ENCODE measurements around the gene SMC3.

The SMC3 gene

DNA sequence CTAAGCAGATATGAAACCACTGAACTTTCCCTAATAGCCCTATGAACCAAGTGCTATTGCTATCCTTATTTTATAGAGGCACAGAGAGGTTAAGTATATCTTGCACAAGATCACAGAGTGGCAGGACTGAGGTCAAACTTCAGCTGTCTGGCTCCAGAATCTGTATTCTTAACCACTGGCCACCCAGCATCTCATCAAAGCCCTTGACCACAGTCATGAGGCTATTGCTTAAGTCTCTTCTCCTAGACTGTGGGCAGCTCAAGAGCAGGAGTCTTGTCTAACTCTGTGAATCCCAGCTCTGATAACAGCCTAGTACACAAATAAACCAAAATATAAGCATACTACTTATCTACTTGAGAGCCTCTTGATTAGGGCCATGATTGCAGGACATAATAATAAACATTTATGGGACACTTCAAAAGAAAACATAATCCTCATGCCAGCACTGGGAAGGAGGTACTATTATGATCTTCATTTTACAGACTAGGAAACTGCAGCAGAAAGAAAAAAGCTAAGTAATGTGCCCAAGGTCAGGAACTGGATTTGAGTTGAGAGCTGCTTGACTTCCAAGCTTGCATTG lies 22.4 kb upstream of the SMC3 start:
- DNase-seq (ENCODE audit: low read depth in 2 of 2) = no peak

DNA sequence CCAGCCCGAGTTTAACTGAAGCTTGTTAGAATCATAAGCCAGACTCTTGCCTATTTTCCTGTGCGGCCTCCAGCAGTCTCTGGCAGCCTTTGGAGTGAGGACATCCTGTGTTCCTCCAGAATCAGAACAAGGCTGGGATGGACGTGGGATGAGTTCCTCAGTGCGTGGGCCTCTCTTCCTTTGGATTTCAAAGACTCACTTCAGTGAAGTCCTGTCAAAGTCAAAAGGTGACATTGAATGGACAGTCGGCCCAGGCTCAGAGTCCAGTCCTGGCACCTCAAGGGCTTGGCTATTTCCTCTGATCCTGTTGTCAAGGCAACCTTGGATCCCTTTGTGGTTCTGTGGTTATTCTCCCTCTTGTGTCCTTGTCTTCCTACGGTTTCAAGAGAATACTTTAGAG lies 21.4 kb upstream of the SMC3 start:
- DNase-seq (ENCODE audit: low read depth in 2 of 2) = no peak

DNA sequence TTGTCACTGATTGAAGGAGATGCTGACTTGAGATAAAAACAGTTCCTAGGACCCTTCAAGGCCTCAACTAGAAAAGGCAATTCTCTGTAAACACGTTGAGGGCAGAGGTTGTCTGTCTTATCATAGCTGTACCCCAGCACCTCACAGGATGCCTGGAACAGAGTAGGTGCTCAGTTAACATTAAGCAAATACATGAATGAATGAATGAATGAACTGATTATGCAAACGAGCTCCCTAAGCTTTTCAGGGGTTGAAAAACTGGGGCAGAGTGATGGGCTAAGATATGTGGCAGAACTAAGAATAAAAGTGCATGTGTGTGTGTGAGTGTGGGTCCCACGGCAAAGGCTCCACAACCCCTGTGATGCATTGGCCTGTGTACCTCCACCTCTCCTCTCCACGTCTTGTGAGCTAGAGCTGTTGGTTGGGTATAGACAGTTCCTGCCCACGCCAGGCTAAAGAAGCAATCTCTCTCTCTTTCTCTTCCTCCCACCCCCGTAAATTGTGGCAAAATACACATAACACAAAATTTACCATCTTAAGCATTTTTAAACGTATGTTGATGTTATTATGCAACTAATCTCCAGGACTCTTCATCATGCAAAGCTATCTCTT lies 20.9 kb upstream of the SMC3 start:
- DNase-seq (ENCODE audit: low read depth in 2 of 2) = no peak

DNA sequence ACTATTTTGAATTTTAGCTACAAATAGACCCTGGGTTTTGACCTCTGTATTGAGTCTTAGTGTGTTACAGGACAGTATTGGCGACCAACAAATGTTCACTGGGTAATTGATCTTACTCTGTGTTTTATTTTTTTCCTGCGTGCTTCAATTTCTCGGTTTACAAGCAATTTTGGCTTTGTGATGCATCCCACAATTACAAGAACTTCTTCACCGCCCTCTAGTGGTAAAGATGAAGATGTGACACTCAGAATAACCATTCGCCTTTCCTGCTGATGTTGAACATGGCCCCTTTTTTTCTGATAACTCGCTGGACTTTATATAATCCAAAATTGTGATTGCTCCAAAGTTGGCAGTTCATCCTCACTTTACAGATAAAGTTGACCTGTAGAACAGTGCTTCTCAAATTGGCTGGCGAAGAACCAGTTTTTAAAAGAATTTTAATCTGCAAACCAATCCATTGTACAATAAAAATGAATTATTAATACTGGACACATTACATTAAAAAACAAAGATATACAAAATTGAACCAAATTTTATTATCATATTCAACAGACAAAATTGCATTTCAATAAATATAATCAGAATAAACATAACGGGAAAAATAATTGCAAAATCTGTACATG lies 20.2 kb upstream of the SMC3 start:
- DNase-seq (ENCODE audit: low read depth in 2 of 2) = no peak

DNA sequence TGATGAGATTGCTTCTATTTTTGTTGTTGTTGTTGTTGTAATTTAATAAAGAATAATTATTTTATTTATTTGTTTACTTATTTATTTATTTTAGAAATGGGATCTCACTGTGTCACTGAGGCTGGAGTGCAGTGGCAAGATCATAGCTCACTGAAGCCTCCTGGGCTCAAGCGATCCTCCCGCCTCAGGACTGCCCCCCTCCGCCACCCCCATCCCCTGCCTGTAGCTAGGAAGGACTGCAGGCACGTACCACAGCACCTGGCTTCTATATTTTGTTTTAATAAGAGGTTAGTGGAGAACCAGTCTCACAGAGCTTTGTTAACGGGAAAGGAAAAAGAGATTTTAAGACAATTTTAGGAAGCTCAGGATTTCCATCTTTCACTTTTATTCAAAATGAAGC lies 19.5 kb upstream of the SMC3 start:
- DNase-seq (ENCODE audit: low read depth in 2 of 2) = no peak

DNA sequence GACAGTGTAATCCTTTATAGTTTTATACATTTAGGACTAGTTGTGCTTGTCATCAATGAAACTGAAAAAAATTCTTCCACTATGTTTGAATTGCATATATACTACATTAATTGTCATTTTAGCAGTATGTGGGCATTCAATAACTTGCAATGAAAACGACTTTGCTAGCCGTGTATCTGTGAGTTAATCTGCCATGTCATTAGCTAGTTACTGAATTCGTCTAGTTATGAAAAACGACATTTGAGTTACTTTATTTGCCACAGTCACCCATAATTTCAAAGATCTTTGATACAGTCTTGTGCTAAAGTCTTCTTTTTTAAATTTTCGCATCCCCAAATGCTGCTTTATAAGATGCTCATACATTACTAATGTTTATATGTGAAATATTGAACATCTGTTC lies 18.3 kb upstream of the SMC3 start:
- DNase-seq (ENCODE audit: low read depth in 2 of 2) = no peak

DNA sequence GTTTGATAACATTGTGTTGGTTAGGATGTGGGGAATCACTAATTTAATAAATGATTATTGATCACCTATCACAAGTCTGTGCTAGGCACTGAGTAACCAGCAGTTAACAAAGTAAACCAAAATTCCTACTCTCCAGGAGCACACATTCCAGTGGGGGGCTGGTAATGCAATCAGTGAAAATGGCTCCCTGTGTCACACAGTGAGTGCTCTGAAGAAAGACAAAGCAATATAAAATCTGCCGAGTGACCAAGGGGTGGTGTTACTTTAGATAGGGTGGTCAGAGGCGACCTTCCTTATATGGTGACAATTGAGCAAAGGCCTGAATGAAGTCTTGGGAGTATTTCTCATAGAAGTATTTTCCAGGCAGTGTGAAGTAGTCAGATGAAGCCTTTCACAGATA lies 13.6 kb upstream of the SMC3 start:
- DNase-seq (ENCODE audit: low read depth in 2 of 2) = no peak

DNA sequence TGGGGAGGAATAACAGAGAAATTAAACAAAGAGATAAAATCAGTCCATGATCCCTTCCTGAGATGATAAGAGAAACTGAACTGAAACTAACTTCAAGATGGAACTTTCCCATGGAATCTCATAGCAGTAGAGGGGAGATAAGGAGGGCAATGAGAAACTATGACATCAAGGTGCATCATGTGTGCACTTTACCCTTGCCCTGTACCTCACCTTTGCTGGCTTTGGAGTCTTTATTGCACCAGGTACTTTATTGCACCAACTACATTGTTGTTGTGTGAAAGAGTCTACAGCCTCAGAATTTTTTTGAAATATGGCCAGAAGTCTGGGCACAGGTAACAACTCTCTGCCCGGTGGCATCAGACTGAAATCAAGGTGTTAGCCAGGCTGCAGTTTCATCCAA lies 11.2 kb upstream of the SMC3 start:
- DNase-seq (ENCODE audit: low read depth in 2 of 2) = no peak

DNA sequence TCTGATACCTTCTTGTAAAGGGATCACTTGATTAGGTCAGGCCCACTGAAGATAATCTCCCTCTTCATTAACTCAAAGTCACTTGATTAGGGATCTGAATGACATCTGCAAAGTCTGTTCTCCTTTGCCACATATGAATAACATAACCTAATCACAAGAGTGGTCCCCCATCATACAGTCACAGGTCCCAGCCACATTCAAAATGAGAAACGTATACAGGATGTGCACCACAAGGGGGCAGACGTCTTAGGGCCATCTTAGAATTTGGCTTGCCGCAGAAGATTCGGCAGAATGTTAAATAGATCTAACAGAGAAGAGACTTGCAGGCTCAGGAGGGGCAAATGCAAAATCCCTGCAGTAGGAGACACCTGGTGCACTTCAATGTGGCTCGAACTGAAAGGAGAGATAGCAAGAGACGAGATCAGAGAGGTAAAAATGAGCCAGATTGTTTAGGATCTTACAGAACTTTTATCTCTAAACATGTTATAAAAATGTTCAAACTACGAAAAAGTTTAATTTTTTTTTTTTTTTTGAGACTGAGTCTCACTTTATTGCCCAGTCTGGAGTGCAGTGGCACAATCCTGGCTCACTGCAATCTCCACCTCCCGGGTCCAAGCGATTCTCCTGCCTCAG lies 10.4 kb upstream of the SMC3 start:
- peak; percentile 45 to 55 for DNase-seq (ENCODE audit: low read depth in 2 of 2)

DNA sequence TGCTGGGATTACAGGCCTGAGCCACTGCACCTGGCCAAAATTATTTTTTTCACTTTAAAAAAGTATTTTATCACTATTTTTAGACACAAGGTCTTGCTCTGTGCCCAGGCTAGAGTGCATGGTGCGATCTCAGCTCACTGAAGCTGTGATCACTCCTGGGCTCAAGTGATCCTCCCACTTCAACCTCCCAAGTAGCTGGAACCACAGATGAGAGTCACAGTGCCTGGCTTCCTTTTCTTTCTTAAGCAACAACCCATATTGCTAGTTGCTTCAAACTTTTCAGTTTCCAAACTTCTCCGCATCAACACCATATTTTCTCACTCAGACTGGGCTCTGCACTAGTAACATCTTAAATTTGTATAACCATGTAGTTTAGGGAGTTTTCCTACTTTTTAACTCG lies 9.5 kb upstream of the SMC3 start:
- DNase-seq (ENCODE audit: low read depth in 2 of 2) = no peak

DNA sequence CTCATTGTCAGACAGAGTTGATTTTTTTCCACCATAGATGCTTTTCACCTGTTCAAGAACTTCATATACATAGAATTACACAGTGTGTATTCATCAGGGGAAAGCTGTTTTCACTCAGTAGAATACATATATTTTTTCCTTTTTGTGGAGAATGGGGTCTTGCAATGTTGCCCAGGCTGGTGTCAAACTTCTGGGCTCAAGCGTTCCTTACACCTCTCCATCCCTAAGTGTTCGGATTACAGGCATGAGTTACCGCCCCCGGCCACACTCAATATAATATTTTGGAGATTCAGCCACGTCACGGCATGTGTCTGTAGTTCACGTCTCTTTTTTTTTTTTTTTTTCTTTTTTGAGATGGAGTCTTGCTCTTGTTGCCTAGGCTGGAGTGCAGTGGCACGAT lies 7.5 kb upstream of the SMC3 start:
- no peak for DNase-seq (ENCODE audit: low read depth in 2 of 2)

DNA sequence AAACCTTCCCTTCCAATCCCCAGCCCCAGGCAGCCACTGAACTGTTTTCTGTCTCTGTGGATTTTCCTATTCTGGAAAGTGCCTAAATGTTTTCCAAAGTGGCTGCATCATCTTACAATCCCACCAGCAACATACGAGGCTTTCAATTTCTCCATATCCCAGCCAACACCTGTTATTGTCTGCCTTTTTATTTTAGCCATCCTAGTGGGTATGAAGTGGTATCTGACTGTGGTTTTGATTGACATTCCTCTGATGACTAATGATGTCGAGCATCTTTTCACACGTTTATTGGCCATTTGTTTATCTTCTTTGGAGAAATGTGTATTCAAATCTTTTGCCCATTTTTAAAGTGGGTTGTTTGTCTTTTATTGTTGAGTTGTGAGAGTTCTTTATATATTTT lies 6.2 kb upstream of the SMC3 start:
- no peak for DNase-seq (ENCODE audit: low read depth in 2 of 2)

DNA sequence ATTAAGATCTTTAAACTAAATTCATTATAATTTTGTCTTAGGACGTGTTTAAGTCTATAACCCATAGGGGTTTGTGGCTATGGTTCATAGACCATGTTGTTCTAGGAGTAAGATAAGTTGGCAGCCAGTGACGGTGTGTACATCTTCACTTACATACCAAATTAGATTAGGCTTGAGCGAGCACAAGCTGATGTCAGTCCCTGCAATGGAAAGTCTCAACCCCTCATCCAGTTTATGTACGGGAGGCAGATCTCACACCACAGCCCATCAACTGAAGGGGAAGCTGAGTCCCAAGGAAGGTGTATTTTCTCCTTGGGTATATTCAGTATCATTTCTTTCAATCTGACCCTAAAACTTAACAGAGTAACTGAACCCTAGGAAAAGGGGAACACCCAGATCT lies 5.1 kb upstream of the SMC3 start:
- no peak for DNase-seq (ENCODE audit: low read depth in 2 of 2)

DNA sequence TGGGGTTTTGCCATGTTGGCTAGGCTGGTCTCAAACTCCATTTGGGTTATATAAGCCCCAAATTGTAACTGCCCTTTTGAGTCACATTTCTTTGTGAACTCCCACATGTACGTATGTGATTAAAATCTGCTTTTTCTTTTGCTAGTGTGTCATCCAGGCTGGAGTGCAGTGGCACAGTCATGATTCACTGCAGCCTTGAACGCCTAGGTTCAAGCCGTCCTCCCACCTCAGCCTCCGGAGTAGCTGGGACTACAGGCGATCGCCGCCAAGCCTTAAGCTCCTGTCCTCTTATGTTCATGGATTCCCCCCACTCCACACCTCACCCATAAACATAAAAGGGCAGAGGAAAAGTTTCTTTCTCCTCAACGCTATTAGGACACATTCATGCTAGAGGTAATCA lies 4.4 kb upstream of the SMC3 start:
- DNase-seq (ENCODE audit: low read depth in 2 of 2) = no peak

DNA sequence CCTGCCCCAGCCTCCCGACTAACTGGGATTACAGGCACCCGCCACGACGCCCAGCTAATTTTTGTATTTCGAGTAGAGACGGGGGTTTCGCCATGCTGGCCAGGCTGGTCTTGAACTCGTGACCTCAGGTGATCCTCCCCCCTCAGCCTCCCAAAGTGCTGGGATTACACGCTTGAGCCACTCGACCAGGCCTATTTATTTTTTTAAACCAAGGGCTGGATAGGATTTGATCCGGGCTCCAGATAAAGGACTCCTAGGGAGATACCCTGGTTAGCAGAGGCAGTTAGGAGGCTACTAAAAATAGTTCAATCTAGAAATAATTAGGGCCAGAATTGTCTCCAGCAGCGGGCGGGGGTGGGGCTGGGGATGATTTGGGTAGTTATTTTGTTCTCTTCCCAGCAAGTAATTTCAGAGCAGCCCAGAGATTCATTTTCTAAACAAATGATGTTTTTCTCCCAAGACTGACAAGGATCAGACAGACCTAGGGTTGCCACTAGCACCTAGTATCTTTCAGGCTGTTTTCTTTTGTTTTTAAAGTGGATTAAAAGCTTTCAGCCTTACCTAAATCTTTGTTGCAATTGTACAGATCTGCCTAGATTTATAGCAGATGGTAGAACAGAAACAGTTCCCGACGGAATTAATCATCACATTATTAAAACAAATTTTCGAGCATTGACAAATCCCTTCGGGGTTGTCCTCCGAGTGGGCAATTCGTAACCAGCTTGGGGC lies 859 bp upstream of the SMC3 start:
- no peak for DNase-seq (ENCODE audit: low read depth in 2 of 2)

DNA sequence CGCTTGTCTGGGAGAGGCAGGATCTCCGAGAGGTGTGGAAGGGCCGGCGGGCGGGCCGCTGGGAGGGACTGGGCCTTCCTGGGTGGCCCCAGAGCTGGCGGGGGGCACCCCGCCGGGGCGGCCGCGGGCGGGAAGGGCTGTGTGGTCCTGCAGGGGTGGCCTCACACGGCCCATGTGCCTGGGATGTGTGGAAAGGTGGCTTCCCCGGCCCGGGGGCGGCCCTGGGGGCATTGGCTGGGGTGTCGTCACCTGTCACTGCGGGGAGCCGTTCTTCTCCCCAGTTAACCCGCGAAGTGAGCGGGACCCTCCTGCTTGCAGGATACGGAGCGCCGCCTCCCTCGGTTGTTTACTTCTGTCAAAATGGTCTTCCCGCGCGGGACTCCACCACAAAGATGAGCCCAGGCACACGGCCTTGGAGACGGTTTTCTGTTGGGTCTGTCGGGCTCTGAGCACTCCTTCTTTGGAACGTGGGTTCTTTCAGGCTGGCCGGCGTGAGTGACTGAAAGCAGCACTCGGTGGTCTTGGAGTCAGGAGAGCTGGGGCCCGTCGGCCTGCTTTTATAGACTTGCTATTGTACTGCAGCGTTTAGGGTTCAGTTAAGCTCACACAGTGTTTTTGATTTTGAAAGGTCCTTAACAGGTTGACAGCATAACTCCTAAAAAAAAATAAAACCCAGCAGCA lies 700 bp downstream of the SMC3 start:
- peak in 1 of 2 donors; percentile 28 for DNase-seq (ENCODE audit: low read depth in 2 of 2)

DNA sequence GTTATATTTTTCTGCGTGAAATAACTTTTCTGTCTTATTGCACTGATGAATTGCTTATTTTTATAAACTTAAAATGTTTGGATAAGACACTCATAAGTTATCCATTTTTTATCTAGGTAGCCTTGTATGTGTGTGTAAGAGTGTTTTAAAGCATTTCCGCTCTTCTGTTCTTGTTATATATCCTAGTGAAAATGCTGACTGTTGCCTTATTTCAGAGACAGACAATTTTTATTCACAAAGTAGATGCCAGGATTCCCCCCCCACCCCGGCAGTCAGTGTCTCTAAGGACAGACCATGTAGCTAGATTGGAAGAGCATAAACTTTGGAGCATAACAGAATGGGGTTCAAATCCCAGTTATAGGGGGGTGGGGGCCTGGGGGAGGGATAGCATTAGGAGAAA lies 1.6 kb downstream of the SMC3 start:
- no peak for DNase-seq (ENCODE audit: low read depth in 2 of 2)

DNA sequence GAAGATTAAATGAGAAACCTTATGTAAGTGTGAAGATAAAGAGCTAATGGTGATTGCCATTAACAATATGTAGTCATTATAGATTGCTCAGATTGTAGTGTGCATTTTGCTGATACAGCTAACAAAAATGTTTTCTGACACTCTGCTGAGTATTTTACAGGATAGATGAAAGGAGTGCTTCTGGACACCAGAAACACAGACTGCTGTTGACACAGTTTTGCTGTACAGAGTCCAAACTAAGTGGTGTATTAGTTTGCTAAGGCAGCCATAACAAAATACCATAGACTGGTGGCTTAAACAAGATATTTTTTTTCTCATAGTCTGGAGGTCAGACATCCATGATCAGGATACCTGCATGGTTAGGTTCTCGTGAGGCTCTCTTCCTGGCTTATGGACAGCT lies 2.2 kb downstream of the SMC3 start:
- DNase-seq (ENCODE audit: low read depth in 2 of 2) = no peak

DNA sequence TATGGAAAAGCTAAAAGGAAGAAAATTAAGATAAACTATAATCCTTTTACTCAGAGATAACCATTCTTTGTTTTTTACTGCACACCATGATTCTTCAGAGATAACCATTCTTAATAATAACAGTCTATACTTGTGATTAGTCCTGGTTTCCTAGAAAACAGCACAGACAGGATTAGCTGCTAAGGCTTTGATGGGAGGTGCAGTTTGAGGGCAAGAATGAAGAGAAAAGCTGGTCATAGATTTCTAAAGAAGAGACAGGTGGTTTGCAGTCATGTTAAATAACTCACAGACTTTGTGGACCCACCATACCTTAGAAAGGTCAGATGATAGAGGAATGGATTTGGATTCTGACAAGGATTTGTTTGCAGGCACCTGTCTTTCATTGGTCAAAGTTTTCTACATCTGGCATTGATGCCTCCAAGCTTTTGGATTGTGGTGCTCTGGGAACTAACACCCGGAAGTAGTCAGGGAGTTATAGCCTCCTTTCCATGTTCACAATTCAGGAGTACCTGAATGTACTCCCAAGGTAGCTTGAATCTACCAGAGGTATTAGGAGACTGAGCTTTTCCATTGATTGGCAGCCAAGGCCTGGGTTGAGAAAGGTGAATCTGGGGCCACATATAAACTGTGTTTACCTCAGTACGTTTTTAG lies 3.7 kb downstream of the SMC3 start:
- DNase-seq (ENCODE audit: low read depth in 2 of 2) = no peak

DNA sequence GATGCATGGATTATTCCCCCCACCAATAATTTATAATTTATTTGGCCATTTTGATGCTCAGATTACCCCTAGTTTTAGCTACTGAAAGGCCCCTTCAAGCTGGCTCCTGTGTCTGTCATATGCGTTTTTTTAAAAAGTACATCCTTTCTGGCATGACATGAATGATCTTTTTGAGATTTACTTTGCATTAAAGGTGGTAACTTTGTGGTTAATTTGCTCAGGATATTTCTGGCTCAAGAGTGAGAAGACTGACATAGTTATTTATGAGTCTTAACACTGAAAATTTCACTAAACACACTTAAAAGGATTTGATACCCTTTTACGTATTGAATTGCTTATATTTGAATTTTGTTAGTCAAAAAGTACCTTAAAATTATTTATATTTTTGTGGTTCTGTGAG lies 5.4 kb downstream of the SMC3 start:
- no peak for DNase-seq (ENCODE audit: low read depth in 2 of 2)

DNA sequence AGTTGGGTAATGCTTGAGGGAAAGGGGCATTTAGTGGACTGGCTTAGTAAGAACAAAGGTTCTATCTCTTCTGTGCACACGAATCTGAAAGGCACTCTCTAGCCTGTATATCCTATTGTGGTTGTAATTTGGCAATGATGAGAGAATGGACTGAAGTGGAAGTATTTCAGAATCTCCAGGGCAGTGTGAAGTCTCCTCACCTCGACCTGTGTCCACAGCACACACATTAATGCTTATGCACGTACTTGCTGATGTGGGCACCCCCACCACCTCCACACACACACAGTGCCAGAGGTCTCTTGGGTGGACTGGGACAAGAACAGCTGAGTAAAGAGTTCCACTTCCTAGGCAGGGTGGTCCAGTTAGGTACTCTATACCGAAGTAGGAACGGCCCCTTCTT lies 6.9 kb downstream of the SMC3 start:
- no peak for DNase-seq (ENCODE audit: low read depth in 2 of 2)

DNA sequence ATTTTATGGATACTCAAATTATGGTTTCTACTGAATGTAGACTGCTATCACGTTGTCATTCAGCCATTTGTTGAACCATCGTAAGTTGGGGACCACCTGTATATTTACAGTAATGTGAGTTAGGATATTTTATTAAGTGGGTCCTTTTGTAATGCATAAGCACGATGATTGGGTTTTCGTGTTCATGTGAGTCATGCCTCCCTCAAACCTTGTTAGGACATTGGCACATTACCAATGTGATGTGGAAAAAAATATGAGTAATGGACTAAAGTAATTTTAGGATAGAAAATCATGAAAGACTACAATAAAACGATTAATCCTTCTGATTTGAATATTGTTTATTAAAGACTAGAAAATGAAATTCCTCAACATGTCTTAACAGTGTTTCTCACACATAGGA lies 8.7 kb downstream of the SMC3 start:
- no peak for DNase-seq (ENCODE audit: low read depth in 2 of 2)

All from stimulated activated CD4-positive, alpha-beta T cell treated with anti-CD3 and anti-CD28 coated beads, Interleukin-1b, Interleukin-23, amount 100 ng/mL, for 4 hours (primary cell).